T-cell (primary cell): Measurements from ENCODE around the gene LSM12. TPM values are rescaled to one million over a fixed set of nuclear protein-coding genes. Genes with fewer than 3 reads are reported as not detected.
A peak's percentile ranks its signal among the peaks of the same experiment; 100 is the strongest.
"Not testable (repeated sequence)": the region's sequence is repeated elsewhere in the genome, so short reads cannot be mapped to it uniquely, and the experiment has no call there.

Source experiments
- ATAC-seq, 4 experiments: fragments of 200-7000 bp in 3 of 4; fragments of 150-1000 bp in 1 of 4; cut with Tn5 transposase; replicated peaks in 1 of 4; 1 replicate in 3 of 4; 2 replicates in 1 of 4; pipeline ENCODE4 v1.10.0; 2021; ENCODE audit warnings: moderate library complexity in 3 of 4, mild to moderate bottlenecking in 2 of 4, moderate number of reproducible peaks in 1 of 4
- CTCF ChIA-PET, 2 donors: fragments of 300-600 bp; sonication (Branson Sonifier 250); formaldehyde crosslinking; loops; one replicate each; lab custom pipeline; 2022; ENCODE audit warnings: antibody characterized with exemption in 2 of 2; lab: Charles Lee
- POLR2A ChIA-PET, 2 donors: fragments of 300-600 bp; sonication (Branson Sonifier 250); formaldehyde crosslinking; loops; one replicate each; lab custom pipeline; 2022; ENCODE audit warnings: antibody characterized with exemption in 2 of 2; lab: Charles Lee
- DNase-seq, 35 experiments: peaks; one replicate each; pipeline versions ENCODE4 v3.0.0 to v3.0.0-alpha.2; 2013 to 2023
- H3K27ac ChIP-seq: one replicate; pipeline ENCODE4 v1.5.1; 2013; ENCODE audit warnings: low read length
- H3K27me3 ChIP-seq, 2 experiments: replicated peaks in 1 of 2; 1 replicate in 1 of 2; 2 replicates in 1 of 2; pipeline versions ENCODE4 v1.6.1 to v1.7.0; 2013; ENCODE audit warnings: low read length in 1 of 2, mixed read lengths in 1 of 2; ENCODE audit not compliant: control insufficient read depth in 2 of 2, insufficient read depth in 2 of 2; ENCODE audit errors: extremely low read depth in 1 of 2
- H3K36me3 ChIP-seq, 2 donors: 1 replicate in 1 of 2; 2 replicates in 1 of 2; pipeline versions ENCODE4 v1.6.1 to v1.7.0; 2013; ENCODE audit warnings: low read length in 1 of 2; ENCODE audit not compliant: control insufficient read depth in 2 of 2, insufficient read depth in 1 of 2; ENCODE audit errors: extremely low read depth in 1 of 2
- H3K4me1 ChIP-seq, 2 experiments: 1 replicate in 1 of 2; 2 replicates in 1 of 2; pipeline versions ENCODE4 v1.6.1 to v1.7.0; 2013; ENCODE audit warnings: low read length in 2 of 2, mixed read lengths in 1 of 2; ENCODE audit not compliant: insufficient read depth in 2 of 2, control insufficient read depth in 1 of 2; ENCODE audit errors: extremely low read depth in 1 of 2
- H3K4me3 ChIP-seq, 2 donors: 1 replicate in 1 of 2; 2 replicates in 1 of 2; pipeline versions ENCODE4 v1.5.1 to v1.7.0; 2013; ENCODE audit warnings: mild to moderate bottlenecking in 2 of 2, low read length in 1 of 2, moderate library complexity in 1 of 2; ENCODE audit not compliant: control insufficient read depth in 1 of 2; ENCODE audit errors: extremely low read depth in 1 of 2
- H3K9me3 ChIP-seq: 2 replicates; pipeline ENCODE4 v1.7.0; 2013
- H3K27ac Mint-ChIP-seq, 2 donors: one replicate each; pipeline ENCODE4 v1.8.0; 2020 to 2021; ENCODE audit warnings: mild to moderate bottlenecking in 2 of 2, mixed read lengths in 2 of 2
- H3K27me3 Mint-ChIP-seq, 2 donors: one replicate each; pipeline ENCODE4 v1.8.0; 2021 to 2022; ENCODE audit warnings: mixed read lengths in 2 of 2
- H3K36me3 Mint-ChIP-seq: one replicate; pipeline ENCODE4 v1.8.0; 2021; ENCODE audit warnings: mixed read lengths
- H3K4me1 Mint-ChIP-seq, 3 donors: one replicate each; pipeline ENCODE4 v1.8.0; 2020 to 2022; ENCODE audit warnings: mixed read lengths in 3 of 3, mild to moderate bottlenecking in 1 of 3
- H3K4me3 Mint-ChIP-seq, 3 donors: one replicate each; pipeline ENCODE4 v1.8.0; 2020 to 2022; ENCODE audit warnings: mild to moderate bottlenecking in 3 of 3, mixed read lengths in 3 of 3, moderate library complexity in 3 of 3
- H3K9me3 Mint-ChIP-seq, 3 donors: one replicate each; pipeline ENCODE4 v1.8.0; 2020 to 2022; ENCODE audit warnings: mixed read lengths in 3 of 3
- WGBS: methylation state at CpG from one replicate; pipeline ENCODE4 v1.1.5; 2013; ENCODE audit warnings: missing lambda C conversion rate; ENCODE audit not compliant: insufficient coverage; 5-methylcytosine and 5-hydroxymethylcytosine counted together
- total RNA-seq, 35 experiments: library from RNA in 6 of 35; stranded (reverse) in 6 of 35; fragments of 120-200 nt in 1 of 35; gene quantifications; one replicate each; pipeline versions ENCODE4 v1.2.1 to v1.2.4 and lab custom pipeline; 2013 to 2026

LSM12 gene
- total RNA-seq, 5 donors from 2014 or later (not counting 1 experiment from before 2014, with no cell fraction given): 29.4 to 39.0 (median 37.1) TPM

- Histone ChIP-seq H3K27me3 (no peaks in the 10 kb centered on the region), H3K4me3 (no peak overlapping the region), H3K36me3 (peaks cover 7 to 61% of the 10 kb centered on the region in 2 donors), H3K4me1 (no peaks in the 10 kb centered on the region), H3K27ac (no peak overlapping the region), H3K9me3 (no peaks in the 10 kb centered on the region)
- ChIA-PET POLR2A (interaction anchor here in 1 of 2 donors (0.6 kb wide), 1 partner anchor 137 kb away, joined by 3 read pairs; the partner anchor contains the start of gene TMUB2), CTCF (no interaction called here)
- ATAC-seq (no peak), DNase-seq (no peak)
- Mint-ChIP-seq H3K4me3 (no peak overlapping the region), H3K36me3 (peaks cover 31% of the 10 kb centered on the region), H3K9me3 (no peaks in the 10 kb centered on the region), H3K4me1 (peaks cover 14 to 21% (median 18%) of the 10 kb centered on the region in 3 donors), H3K27ac (no peak overlapping the region), H3K27me3 (no peaks in the 10 kb centered on the region)
- WGBS: 96% methylated on average over 5 of the region's 9 CpGs
These were observed 17.0 kb downstream of the LSM12 start for GRCh38 chr17:44049294-44050060.

GRCh38 chr17:44046893-44047292, 19.6 kb downstream of the LSM12 start:
- H3K9me3 Mint-ChIP-seq, H3K27ac Mint-ChIP-seq, H3K4me1 ChIP-seq, CTCF ChIA-PET, H3K27me3 ChIP-seq, POLR2A ChIA-PET, H3K27ac ChIP-seq, H3K27me3 Mint-ChIP-seq, H3K4me3 ChIP-seq, DNase-seq, ATAC-seq, H3K9me3 ChIP-seq, H3K4me3 Mint-ChIP-seq: not testable (repeated sequence)
- Mint-ChIP-seq H3K36me3 (peaks cover 14% of the 10 kb centered on the region), H3K4me1 (peaks cover 0 to 10% (median 6%) of the 10 kb centered on the region in 3 donors)
- peaks cover 7 to 38% of the 10 kb centered on the region in 2 donors for H3K36me3 ChIP-seq
- no CpG with 5 or more reads among the region's 7 CpGs for WGBS

GRCh38 chr17:44045486-44045885, 21.0 kb downstream of the LSM12 start:
- Mint-ChIP-seq H3K4me3 (no peak overlapping the region), H3K9me3 (no peaks in the 10 kb centered on the region), H3K4me1 (peaks cover 8 to 17% (median 12%) of the 10 kb centered on the region in 3 donors), H3K27me3 (no peaks in the 10 kb centered on the region), H3K27ac (no peak overlapping the region), H3K36me3 (peaks cover 18% of the 10 kb centered on the region)
- H3K9me3 ChIP-seq: no peaks in the 10 kb centered on the region
- ATAC-seq (no peak), DNase-seq (no peak)
- no peaks in the 10 kb centered on the region for H3K27me3 ChIP-seq
- H3K4me1 ChIP-seq: no peaks in the 10 kb centered on the region
- WGBS: no CpG with 5 or more reads among the region's 4 CpGs
- no peak overlapping the region for H3K27ac ChIP-seq
- H3K4me3 ChIP-seq: no peak overlapping the region
- CTCF ChIA-PET: interaction anchor here in 1 of 2 donors (0.7 kb wide), 1 partner anchor 17 kb away, joined by 10 read pairs; no protein-coding TSS in a partner anchor
- peaks cover 7 to 26% of the 10 kb centered on the region in 2 donors for H3K36me3 ChIP-seq
- POLR2A ChIA-PET: no interaction called here

- H3K27ac Mint-ChIP-seq: no peak overlapping the region
- CTCF ChIA-PET: interaction anchor here (0.6 to 4.3 kb wide), 8 partner anchors 20 to 560 kb away, joined by 3 to 34 read pairs (median 4); partner anchors contain the start of genes DHX8 (in 1 of the 2), HDAC5 (in 1 of the 2) and NAGS (in 1 of the 2)
- DNase-seq: no peak
- H3K4me1 Mint-ChIP-seq: peaks cover 8 to 18% (median 18%) of the 10 kb centered on the region in 3 donors
- peaks cover 21% of the 10 kb centered on the region for H3K36me3 Mint-ChIP-seq
- no peaks in the 10 kb centered on the region for H3K9me3 ChIP-seq
- WGBS: no CpG with 5 or more reads among the region's 1 CpG
- H3K27me3 Mint-ChIP-seq: no peaks in the 10 kb centered on the region
- no peak overlapping the region for H3K27ac ChIP-seq
- POLR2A ChIA-PET: interaction anchor here (0.6 to 0.7 kb wide), 2 partner anchors 50 to 73 kb away, joined by 3 read pairs; no protein-coding TSS in a partner anchor
- no peak for ATAC-seq
- H3K36me3 ChIP-seq: peaks cover 7 to 21% of the 10 kb centered on the region in 2 donors
- no peaks in the 10 kb centered on the region for H3K27me3 ChIP-seq
- no peaks in the 10 kb centered on the region for H3K4me1 ChIP-seq
- no peaks in the 10 kb centered on the region for H3K9me3 Mint-ChIP-seq
- H3K4me3 ChIP-seq: no peak overlapping the region
- H3K4me3 Mint-ChIP-seq: no peak overlapping the region
These were observed 22.4 kb downstream of the LSM12 start for GRCh38 chr17:44044071-44044470.

- DNase-seq (no peak), ATAC-seq (no peak)
- Mint-ChIP-seq H3K36me3 (peaks cover 16% of the 10 kb centered on the region), H3K4me3 (no peak overlapping the region), H3K27me3 (no peaks in the 10 kb centered on the region), H3K9me3 (no peaks in the 10 kb centered on the region), H3K4me1 (peaks cover 8 to 16% (median 14%) of the 10 kb centered on the region in 3 donors), H3K27ac (peak overlapping the region in 1 of 2 donors; percentile 39)
- H3K36me3 ChIP-seq: peaks cover 2 to 23% of the 10 kb centered on the region in 2 donors
- no CpG with 5 or more reads among the region's 4 CpGs for WGBS
- H3K4me3 ChIP-seq: no peak overlapping the region
- H3K9me3 ChIP-seq: no peaks in the 10 kb centered on the region
- ChIA-PET POLR2A (no interaction called here), CTCF (interaction anchor here in 1 of 2 donors (0.7 to 4.3 kb wide), 3 partner anchors 21 to 559 kb away, joined by 3 to 34 read pairs (median 3); partner anchors contain the start of gene DHX8)
- no peaks in the 10 kb centered on the region for H3K27me3 ChIP-seq
- H3K4me1 ChIP-seq: no peaks in the 10 kb centered on the region
- no peak overlapping the region for H3K27ac ChIP-seq
These were observed 23.2 kb downstream of the LSM12 start for GRCh38 chr17:44043272-44043696.

- H3K36me3 Mint-ChIP-seq: peaks cover 23% of the 10 kb centered on the region
- no peak overlapping the region for H3K27ac Mint-ChIP-seq
- ATAC-seq (no peak), DNase-seq (no peak)
- ChIA-PET POLR2A (no interaction called here), CTCF (interaction anchor here in 1 of 2 donors (1.5 to 4.3 kb wide), 2 partner anchors 93 to 96 kb away, joined by 7 to 34 read pairs; no protein-coding TSS in a partner anchor)
- H3K27me3 Mint-ChIP-seq: no peaks in the 10 kb centered on the region
- Histone ChIP-seq H3K27ac (no peak overlapping the region), H3K36me3 (peaks cover 6 to 38% of the 10 kb centered on the region in 2 donors), H3K9me3 (no peaks in the 10 kb centered on the region), H3K4me1 (no peaks in the 10 kb centered on the region), H3K27me3 (no peaks in the 10 kb centered on the region), H3K4me3 (no peak overlapping the region)
- no peaks in the 10 kb centered on the region for H3K9me3 Mint-ChIP-seq
- H3K4me3 Mint-ChIP-seq: no peak overlapping the region
- H3K4me1 Mint-ChIP-seq: peaks cover 8 to 16% (median 14%) of the 10 kb centered on the region in 3 donors
- 100% methylated on average over 1 of the region's 6 CpGs for WGBS
These were observed 26.4 kb downstream of the LSM12 start for GRCh38 chr17:44039829-44040635.
